Measurements from ENCODE around the gene RUNDC1.

Gene RUNDC1

GRCh38 chr17:43015579-43015978 is 35.2 kb downstream of the RUNDC1 start:
- no peak for DNase-seq (ENCODE audit: low read depth, low spot score)
- no peak for TF ChIP-seq CTCF (IDR thresholded peaks at IDR 0.05; ENCODE audit: insufficient read depth, low read length, missing control alignments)
- CTCF ChIA-PET = interaction anchor here (0.6 kb wide), 1 partner anchor 1205 kb away, joined by 3 read pairs; no protein-coding TSS in a partner anchor
- POLR2A ChIA-PET = interaction anchor here (1.3 kb wide), 1 partner anchor 17 kb away, joined by 6 read pairs; the partner anchor contains the start of gene RPL27
- H3K4me3 ChIP-seq (ENCODE audit: low read depth, low read length) = no peak overlapping the region

- CTCF ChIA-PET = no interaction called here
- H3K4me3 ChIP-seq (ENCODE audit: low read depth, low read length) = no peak overlapping the region
- no peak for TF ChIP-seq CTCF (IDR thresholded peaks at IDR 0.05; ENCODE audit: insufficient read depth, low read length, missing control alignments)
- POLR2A ChIA-PET = no interaction called here
- DNase-seq (ENCODE audit: low read depth, low spot score) = no peak
These were observed 35.9 kb downstream of the RUNDC1 start for GRCh38 chr17:43016216-43016615.

DNA sequence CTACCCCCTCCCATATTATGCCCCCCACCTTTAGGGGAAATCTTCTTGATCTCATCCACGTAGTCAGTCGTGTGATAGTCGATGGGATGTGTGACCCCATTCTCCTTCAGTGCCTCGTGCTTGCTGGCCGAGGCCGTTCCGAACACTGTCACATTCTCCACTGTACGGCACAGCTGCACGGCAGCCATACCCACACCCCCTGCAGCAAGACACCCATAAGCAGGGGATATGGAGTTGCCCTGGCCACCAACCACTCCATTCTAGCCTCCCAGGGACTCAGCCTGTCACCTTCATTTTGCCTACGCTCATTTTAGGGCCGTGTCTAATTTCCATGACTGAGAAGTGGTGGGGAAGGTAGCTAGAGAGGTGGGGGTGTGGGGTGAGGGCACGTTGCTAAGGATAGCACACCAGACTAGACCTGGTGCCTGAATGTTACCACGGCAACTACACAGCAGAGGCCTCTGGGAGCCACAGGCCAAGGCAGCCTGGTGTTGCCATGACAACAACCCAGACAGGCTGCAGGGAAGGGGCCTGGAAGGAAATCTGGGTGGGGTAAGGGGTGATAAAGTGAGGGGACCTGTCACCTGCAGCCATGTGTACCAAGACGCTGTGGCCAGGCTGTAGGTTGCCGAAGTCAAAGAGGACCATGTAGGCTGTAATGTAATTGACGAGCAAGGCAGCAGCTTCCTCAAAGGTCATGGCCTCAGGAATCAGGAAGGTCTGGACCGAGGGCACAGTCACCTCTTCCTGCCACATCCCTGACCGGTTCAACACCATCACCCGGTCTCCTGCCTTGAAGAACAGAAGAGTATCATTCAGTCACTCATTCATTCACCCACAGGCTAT is 37.9 kb downstream of the RUNDC1 start:
- CTCF ChIA-PET = interaction anchor here (1.0 to 1.4 kb wide), 2 partner anchors 11 to 21 kb away, joined by 3 to 4 read pairs; partner anchors contain the start of gene IFI35
- no peak for TF ChIP-seq CTCF (IDR thresholded peaks at IDR 0.05; ENCODE audit: insufficient read depth, low read length, missing control alignments)
- DNase-seq (ENCODE audit: low read depth, low spot score) = no peak
- no peak overlapping the region for H3K4me3 ChIP-seq (ENCODE audit: low read depth, low read length)
- POLR2A ChIA-PET = no interaction called here

DNA sequence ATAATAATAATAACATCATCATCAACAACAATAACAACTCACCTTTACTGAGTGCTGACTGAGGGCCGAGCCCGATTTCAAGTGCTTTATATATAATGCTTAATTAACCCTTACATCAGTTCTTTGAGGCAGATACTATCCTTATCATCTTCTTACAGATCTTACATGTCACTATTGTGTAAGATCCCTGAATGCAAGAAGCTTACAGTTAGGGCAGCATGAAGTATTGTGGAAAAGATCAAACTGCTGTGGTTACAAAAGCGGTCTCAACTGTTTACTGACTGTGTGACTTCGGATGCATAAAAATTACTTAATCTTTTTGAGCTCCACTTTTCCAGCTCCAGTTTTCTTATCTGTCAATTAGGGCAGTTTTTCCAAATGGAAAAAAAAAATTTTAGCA is 38.6 kb downstream of the RUNDC1 start:
- no peak for TF ChIP-seq CTCF (IDR thresholded peaks at IDR 0.05; ENCODE audit: insufficient read depth, low read length, missing control alignments)
- ChIA-PET POLR2A (no interaction called here), CTCF (interaction anchor here (1.0 to 1.4 kb wide), 2 partner anchors 12 to 21 kb away, joined by 3 to 4 read pairs; partner anchors contain the start of gene IFI35)
- DNase-seq (ENCODE audit: low read depth, low spot score) = no peak
- no peak overlapping the region for H3K4me3 ChIP-seq (ENCODE audit: low read depth, low read length)

DNA sequence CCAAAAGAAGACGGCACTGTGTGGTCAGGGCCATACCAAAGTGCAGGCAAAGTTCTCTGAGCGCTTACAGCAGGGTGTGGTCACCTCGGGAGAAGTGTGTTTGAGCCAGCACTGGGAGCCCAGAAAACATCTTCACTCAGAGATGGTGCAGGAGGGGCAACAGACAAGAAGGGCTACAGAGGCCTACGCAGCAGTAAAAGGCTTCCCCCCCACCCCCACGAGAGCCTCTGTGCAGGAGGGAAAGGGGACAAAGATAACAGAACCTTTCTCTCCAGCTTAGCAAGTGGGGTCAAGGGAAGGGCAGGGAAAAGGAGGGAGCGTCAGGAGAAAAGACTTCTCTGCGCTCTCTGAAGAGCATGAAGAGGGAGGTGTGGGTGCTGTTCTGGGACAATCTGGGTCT is 39.1 kb downstream of the RUNDC1 start:
- TF ChIP-seq CTCF (IDR thresholded peaks at IDR 0.05; ENCODE audit: insufficient read depth, low read length, missing control alignments) = no peak
- CTCF ChIA-PET = interaction anchor here (1.0 to 1.4 kb wide), 2 partner anchors 12 to 22 kb away, joined by 3 to 4 read pairs; partner anchors contain the start of gene IFI35
- no peak overlapping the region for H3K4me3 ChIP-seq (ENCODE audit: low read depth, low read length)
- no peak for DNase-seq (ENCODE audit: low read depth, low spot score)
- POLR2A ChIA-PET = no interaction called here

DNA sequence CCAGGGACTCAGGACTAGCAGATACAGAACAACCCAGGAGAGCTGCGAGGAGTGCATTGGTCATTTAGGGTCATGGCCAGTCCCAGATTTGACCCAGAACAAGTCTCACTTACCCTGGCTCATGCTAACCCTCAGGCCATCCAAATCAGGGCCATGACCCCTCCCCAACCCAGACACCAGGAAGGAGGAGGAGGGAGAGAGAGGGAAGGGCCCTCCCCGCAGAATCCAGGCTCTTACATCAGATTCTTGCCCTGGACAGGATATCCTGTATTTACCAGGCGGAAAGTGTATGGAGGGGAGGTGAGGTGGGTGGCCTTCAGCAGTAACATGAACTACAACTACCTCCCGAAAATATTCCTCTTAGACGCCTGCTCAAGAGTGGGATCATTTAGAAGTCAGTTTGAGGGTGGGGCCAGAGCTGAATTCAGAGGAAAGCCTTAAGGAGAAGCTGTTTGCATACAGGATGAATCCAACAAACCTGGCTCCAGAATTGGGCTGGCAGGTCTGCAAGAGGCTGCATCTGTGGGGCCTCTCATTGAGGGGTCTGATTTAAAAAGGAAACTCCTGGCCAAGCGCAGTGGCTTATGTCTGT is 39.8 kb downstream of the RUNDC1 start:
- CTCF ChIA-PET = interaction anchor here (1.3 to 2.2 kb wide), 3 partner anchors 9 to 151 kb away, joined by 3 to 6 read pairs (median 4); partner anchors contain the start of genes NBR1 and RPL27
- POLR2A ChIA-PET = interaction anchor here (0.6 kb wide), 1 partner anchor 180 kb away, joined by 3 read pairs; no protein-coding TSS in a partner anchor
- no peak for TF ChIP-seq CTCF (IDR thresholded peaks at IDR 0.05; ENCODE audit: insufficient read depth, low read length, missing control alignments)
- H3K4me3 ChIP-seq (ENCODE audit: low read depth, low read length) = no peak overlapping the region
- DNase-seq (ENCODE audit: low read depth, low spot score) = no peak

Data from AG04449 (cell line).